ENCODE data around the gene CNGB1.
A peak's percentile ranks its signal among the peaks of the same experiment; 100 is the strongest.

The CNGB1 gene

DNA sequence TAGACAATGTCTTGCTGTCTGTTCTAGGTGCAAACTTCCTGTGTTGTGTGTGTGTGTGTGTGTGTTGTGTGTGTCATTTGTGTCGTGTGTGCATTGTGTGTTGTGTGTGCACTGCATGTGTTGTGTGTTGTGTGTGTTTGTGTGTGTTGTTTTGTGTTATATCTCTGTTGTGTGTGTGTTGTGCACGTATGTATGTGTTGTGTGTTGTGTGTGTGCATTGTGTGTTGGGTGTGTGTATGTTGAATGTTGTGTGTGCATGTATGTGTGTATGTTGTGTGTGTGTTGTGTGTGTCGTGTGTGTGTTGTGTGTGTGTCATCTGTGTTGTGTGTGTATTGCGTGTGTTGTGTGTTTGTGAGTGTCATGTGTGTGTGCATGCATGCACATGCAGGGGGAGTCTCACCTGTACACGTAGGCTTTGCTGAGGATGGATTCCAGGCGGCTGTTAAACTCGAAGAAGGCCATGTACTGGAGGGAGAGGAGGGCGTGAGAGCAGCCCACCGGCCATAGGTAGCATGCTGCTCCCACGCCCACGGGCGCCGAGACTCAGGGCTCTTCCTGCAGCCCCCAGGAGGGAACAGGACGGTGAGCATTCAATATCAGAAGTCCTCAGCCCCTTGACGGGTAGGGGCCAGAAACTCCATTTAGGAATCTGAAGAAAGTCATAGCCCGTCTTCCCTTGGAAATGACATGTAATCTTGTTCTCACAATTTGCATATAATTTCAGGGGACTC, 58.2 kb downstream of the CNGB1 start:
- TF ChIP-seq, protein P1, sequence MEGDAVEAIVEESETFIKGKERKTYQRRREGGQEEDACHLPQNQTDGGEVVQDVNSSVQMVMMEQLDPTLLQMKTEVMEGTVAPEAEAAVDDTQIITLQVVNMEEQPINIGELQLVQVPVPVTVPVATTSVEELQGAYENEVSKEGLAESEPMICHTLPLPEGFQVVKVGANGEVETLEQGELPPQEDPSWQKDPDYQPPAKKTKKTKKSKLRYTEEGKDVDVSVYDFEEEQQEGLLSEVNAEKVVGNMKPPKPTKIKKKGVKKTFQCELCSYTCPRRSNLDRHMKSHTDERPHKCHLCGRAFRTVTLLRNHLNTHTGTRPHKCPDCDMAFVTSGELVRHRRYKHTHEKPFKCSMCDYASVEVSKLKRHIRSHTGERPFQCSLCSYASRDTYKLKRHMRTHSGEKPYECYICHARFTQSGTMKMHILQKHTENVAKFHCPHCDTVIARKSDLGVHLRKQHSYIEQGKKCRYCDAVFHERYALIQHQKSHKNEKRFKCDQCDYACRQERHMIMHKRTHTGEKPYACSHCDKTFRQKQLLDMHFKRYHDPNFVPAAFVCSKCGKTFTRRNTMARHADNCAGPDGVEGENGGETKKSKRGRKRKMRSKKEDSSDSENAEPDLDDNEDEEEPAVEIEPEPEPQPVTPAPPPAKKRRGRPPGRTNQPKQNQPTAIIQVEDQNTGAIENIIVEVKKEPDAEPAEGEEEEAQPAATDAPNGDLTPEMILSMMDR (IDR thresholded peaks at IDR 0.05; ENCODE audit: low read depth, low read length), result no peak
- no peak overlapping the region for H3K4me3 ChIP-seq (ENCODE audit: low read depth, low read length)

DNA sequence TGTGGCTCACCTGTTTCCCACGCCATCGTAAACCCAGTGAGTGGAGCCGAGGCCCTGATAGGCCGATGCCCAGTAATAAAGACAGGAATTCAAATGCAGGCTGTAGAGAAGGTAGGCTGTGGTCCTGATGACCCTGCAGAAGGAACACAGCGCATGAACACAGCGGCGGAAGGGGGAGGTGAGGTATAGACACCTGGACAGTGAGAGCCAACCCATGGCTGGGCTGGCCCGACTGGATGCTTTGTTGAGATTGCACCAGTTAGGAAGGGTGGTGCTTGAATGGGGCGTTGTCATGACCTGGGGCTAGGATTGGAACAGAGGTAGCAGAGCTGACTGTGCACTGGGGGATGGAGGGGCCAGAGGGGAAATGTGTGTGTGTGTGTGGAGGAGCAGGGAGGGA, 59.2 kb downstream of the CNGB1 start:
- TF ChIP-seq, protein P1 (IDR thresholded peaks at IDR 0.05; ENCODE audit: low read depth, low read length), result no peak
- no peak overlapping the region for H3K4me3 ChIP-seq (ENCODE audit: low read depth, low read length)

- TF ChIP-seq, protein P1 (IDR thresholded peaks at IDR 0.05; ENCODE audit: low read depth, low read length), result no peak
- H3K4me3 ChIP-seq (ENCODE audit: low read depth, low read length), result no peak overlapping the region
Measured at GRCh38 chr16:57910696-57911095, 60.2 kb downstream of the CNGB1 start.

DNA sequence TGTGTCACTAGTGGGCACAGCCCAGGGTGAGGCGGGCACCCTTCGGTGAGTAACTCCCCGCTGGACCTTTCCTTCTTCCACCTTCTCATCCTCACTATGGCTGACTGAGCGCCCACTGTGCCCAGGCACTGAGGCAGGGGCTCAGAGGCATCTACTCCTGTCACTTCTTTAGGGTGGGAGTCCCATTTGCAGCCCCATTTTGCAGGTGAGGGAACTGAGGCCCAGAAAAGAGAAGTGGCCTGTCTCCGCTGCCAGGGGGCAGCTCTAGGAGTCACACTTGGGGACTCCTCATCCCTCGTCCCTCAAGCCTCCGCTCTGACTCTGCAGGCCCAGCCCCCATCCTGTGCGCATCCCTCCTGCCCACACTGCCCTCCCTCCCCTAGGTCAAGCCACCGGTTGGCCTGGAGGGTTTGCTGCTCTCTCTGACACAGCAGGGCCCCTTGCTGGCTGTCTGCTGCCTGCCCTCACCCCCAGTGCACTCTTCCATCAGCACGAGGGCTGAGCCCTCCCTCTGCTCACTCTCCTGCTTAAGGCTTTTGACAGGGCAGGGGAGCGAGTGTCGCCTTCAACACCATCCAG, 62.4 kb downstream of the CNGB1 start:
- no peak overlapping the region for H3K4me3 ChIP-seq (ENCODE audit: low read depth, low read length)
- TF ChIP-seq, protein P1 (IDR thresholded peaks at IDR 0.05; ENCODE audit: low read depth, low read length), result no peak

GRCh38 chr16:57906382-57907316, 64.3 kb downstream of the CNGB1 start:
- H3K4me3 ChIP-seq (ENCODE audit: low read depth, low read length), result no peak overlapping the region
- TF ChIP-seq, protein P1 (IDR thresholded peaks at IDR 0.05; ENCODE audit: low read depth, low read length), result peak; percentile 62

- TF ChIP-seq, protein P1 (IDR thresholded peaks at IDR 0.05; ENCODE audit: low read depth, low read length), result no peak
- H3K4me3 ChIP-seq (ENCODE audit: low read depth, low read length), result no peak overlapping the region
Measured at GRCh38 chr16:57904101-57904500, 66.8 kb downstream of the CNGB1 start.

Measured in WI38 (cell line).